A549 (cell line): ENCODE results near the gene SMIM14. TPM values are rescaled to one million over a fixed set of nuclear protein-coding genes. Genes with fewer than 3 reads are reported as not detected.

Source experiments
- ATAC-seq, 2 experiments: fragments of 200-7000 bp in 1 of 2; fragments of >200 bp in 1 of 2; cut with Nextera tagmentation in 1 of 2; cut with Tn5 transposase in 1 of 2; 3 replicates each; pipeline versions ENCODE4 v1.8.0 to v1.9.1; 2018 to 2020; ENCODE audit warnings: mild to moderate bottlenecking in 1 of 2, moderate library complexity in 1 of 2
- CTCF ChIA-PET: fragments of 300-600 bp; sonication (Branson Sonifier 250); formaldehyde crosslinking; extraction: SDS; loops from one replicate; lab custom pipeline; 2021; ENCODE audit warnings: antibody characterized with exemption, inconsistent platforms; lab: Yijun Ruan, JAX
- POLR2A ChIA-PET: fragments of 350-600 bp; formaldehyde crosslinking; extraction: SDS; loops from one replicate; lab custom pipeline; 2021; ENCODE audit warnings: antibody characterized with exemption, inconsistent platforms; lab: Yijun Ruan, JAX
- DNase-seq, 2 experiments: peaks; one replicate each; pipeline versions ENCODE4 v3.0.0 to v3.0.0-alpha.2; 2011 to 2016; ENCODE audit warnings: low read depth in 1 of 2, low spot score in 1 of 2
- FAIRE-seq: peaks from 2 replicates; lab custom pipeline; 2011; peaks lifted over from hg19 to GRCh38; lab: Jason Lieb, UNC
- H3K27ac ChIP-seq, 2 experiments: fragments of >200 bp; sonication (Bioruptor Twin); formaldehyde crosslinking; 3 replicates each; pipeline ENCODE4 v1.5.1; 2016 to 2017
- H3K4me1 ChIP-seq: fragments of >200 bp; sonication (Bioruptor Twin); formaldehyde crosslinking; 3 replicates; pipeline ENCODE4 v1.6.1; 2016
- H3K4me2 ChIP-seq: fragments of >200 bp; sonication (Bioruptor Twin); formaldehyde crosslinking; 3 replicates; pipeline ENCODE4 v1.6.1; 2016
- H3K4me3 ChIP-seq: fragments of >200 bp; sonication (Bioruptor Twin); formaldehyde crosslinking; 3 replicates; pipeline ENCODE4 v1.5.1; 2016
- H3K9me3 ChIP-seq: fragments of >200 bp; sonication (Bioruptor Twin); formaldehyde crosslinking; 3 replicates; pipeline ENCODE4 v1.6.1; 2016
- BCL3 ChIP-seq: fragments of >200 bp; sonication (Bioruptor Twin); formaldehyde crosslinking; IDR thresholded peaks from 3 replicates; pipeline ENCODE4 v1.6.1; 2016
- CTCF ChIP-seq: fragments of >200 bp; sonication (Bioruptor Twin); formaldehyde crosslinking; IDR thresholded peaks from 3 replicates; pipeline ENCODE4 v1.5.1; 2016
- ELK1 ChIP-seq: fragments of 150-350 bp; IDR thresholded peaks from 2 replicates; pipeline ENCODE4 v1.6.1; 2014; ENCODE audit warnings: low read depth, mild to moderate bottlenecking, low read length
- FOSB ChIP-seq: fragments of 250-450 bp; sonication (Bioruptor Pico); IDR thresholded peaks from 2 replicates; pipeline ENCODE4 v1.5.0; 2020; ENCODE audit warnings: mild to moderate bottlenecking, moderate library complexity
- FOSL2 ChIP-seq, 2 experiments: fragments of 450-650 bp in 1 of 2; fragments of >200 bp in 1 of 2; sonication (Bioruptor Twin) in 1 of 2; formaldehyde crosslinking; IDR thresholded peaks; 2 replicates each; pipeline versions ENCODE4 v1.5.0 to v1.6.1; 2016 to 2020; ENCODE audit warnings: mild to moderate bottlenecking in 1 of 2, moderate library complexity in 1 of 2
- HDAC2 ChIP-seq: fragments of 200-600 bp; sonication (generic); IDR thresholded peaks from 2 replicates; pipeline ENCODE4 v1.6.1; 2016
- HOXA7 ChIP-seq: fragments of 250-450 bp; sonication (Bioruptor Pico); IDR thresholded peaks from 2 replicates; pipeline ENCODE4 v1.5.0; 2020; ENCODE audit warnings: mild to moderate bottlenecking, moderate library complexity
- HOXB13 ChIP-seq: fragments of 250-450 bp; sonication (Bioruptor Pico); IDR thresholded peaks from 2 replicates; pipeline ENCODE4 v1.5.0; 2020; ENCODE audit warnings: low read depth, mild to moderate bottlenecking, moderate library complexity
- JUN ChIP-seq, 2 experiments: fragments of >200 bp; sonication (Bioruptor Twin); formaldehyde crosslinking; IDR thresholded peaks; 2 replicates in 1 of 2; 3 replicates in 1 of 2; pipeline ENCODE4 v1.6.1; 2016 to 2017
- KDM1A ChIP-seq: fragments of 200-600 bp; sonication (generic); IDR thresholded peaks from 2 replicates; pipeline ENCODE4 v1.6.1; 2016; ENCODE audit warnings: low read depth, mild to moderate bottlenecking
- KDM5A ChIP-seq: fragments of 200-600 bp; sonication (generic); IDR thresholded peaks from 2 replicates; pipeline ENCODE4 v1.6.1; 2016; ENCODE audit warnings: antibody characterized with exemption, mild to moderate bottlenecking
- MAX ChIP-seq: IDR thresholded peaks from 2 replicates; pipeline ENCODE4 v1.6.1; 2012
- MAZ ChIP-seq: fragments of 150-350 bp; IDR thresholded peaks from 2 replicates; pipeline ENCODE4 v1.6.1; 2014; ENCODE audit warnings: antibody characterized with exemption, low read depth, low read length, borderline replicate concordance
- MYC ChIP-seq: IDR thresholded peaks from 2 replicates; pipeline ENCODE4 v1.6.1; 2012; ENCODE audit warnings: mild to moderate bottlenecking, inconsistent platforms, low read length, improper control_type of control experiment, borderline replicate concordance
- NPAS2 ChIP-seq: fragments of 250-450 bp; sonication (Bioruptor Pico); IDR thresholded peaks from 2 replicates; pipeline ENCODE4 v1.8.0; 2022; ENCODE audit warnings: mild to moderate bottlenecking, moderate library complexity, borderline replicate concordance
- PBX3 ChIP-seq: IDR thresholded peaks from 2 replicates; pipeline ENCODE4 v1.6.1; 2012
- PHF8 ChIP-seq: fragments of 200-600 bp; sonication (generic); IDR thresholded peaks from 2 replicates; pipeline ENCODE4 v1.6.1; 2016; ENCODE audit warnings: low read depth, mild to moderate bottlenecking, antibody characterized with exemption, moderate library complexity, borderline replicate concordance
- POLR2A ChIP-seq: IDR thresholded peaks from 2 replicates; pipeline ENCODE4 v1.6.1; 2012; ENCODE audit warnings: mild to moderate bottlenecking, low read length
- POLR2AphosphoS2 ChIP-seq: conservative IDR thresholded peaks from 2 replicates; pipeline ENCODE4 v1.6.1; 2012; ENCODE audit warnings: low read length, improper control_type of control experiment, inconsistent platforms
- RAD21 ChIP-seq, 2 experiments: fragments of >200 bp in 1 of 2; sonication (Bioruptor Twin) in 1 of 2; formaldehyde crosslinking in 1 of 2; IDR thresholded peaks in 1 of 2; conservative IDR thresholded peaks in 1 of 2; 2 replicates in 1 of 2; 3 replicates in 1 of 2; pipeline ENCODE4 v1.6.1; 2012 to 2018; ENCODE audit warnings: inconsistent platforms in 1 of 2
- RCOR1 ChIP-seq: fragments of 150-350 bp; IDR thresholded peaks from 2 replicates; pipeline ENCODE4 v1.6.1; 2014; ENCODE audit warnings: antibody characterized with exemption, low read length, low read depth
- REST ChIP-seq: fragments of 200-600 bp; sonication (generic); IDR thresholded peaks from 2 replicates; pipeline ENCODE4 v1.6.1; 2016; ENCODE audit warnings: antibody characterized with exemption, mild to moderate bottlenecking, moderate library complexity
- RFX5 ChIP-seq: fragments of 450-650 bp; IDR thresholded peaks from 2 replicates; pipeline ENCODE4 v1.7.1; 2014; ENCODE audit warnings: antibody characterized with exemption, mild to moderate bottlenecking, moderate library complexity
- SMC3 ChIP-seq: fragments of >200 bp; sonication (Bioruptor Twin); formaldehyde crosslinking; IDR thresholded peaks from 3 replicates; pipeline ENCODE4 v1.6.1; 2018; ENCODE audit warnings: inconsistent platforms
- TFCP2L1 ChIP-seq: fragments of 250-450 bp; sonication (Bioruptor Pico); IDR thresholded peaks from 2 replicates; pipeline ENCODE4 v1.5.0; 2021; ENCODE audit warnings: mild to moderate bottlenecking
- WGBS: methylation state at CpG from one replicate; pipeline ENCODE4 v1.1.6; 2017; ENCODE audit errors: missing lambda C conversion rate; 5-methylcytosine and 5-hydroxymethylcytosine counted together
- polyA plus RNA-seq, 4 experiments: library from polyadenylated mRNA; depleted of rRNA in 3 of 4; stranded (reverse); fragments of >200 nt; fragmentation: RNase III in 1 of 4; extraction: RNeasy Plus Mini Kit Qiagen cat#74134 plus additional on column Dnase treatment in 1 of 4; gene quantifications; 2 replicates in 3 of 4; 3 replicates in 1 of 4; pipeline ENCODE4 v1.2.3, GENCODE V29; 2011 to 2017

The SMIM14 gene
- polyA plus RNA-seq, 2 of the 4 experiments (the other 2 are of a cell fraction), result 20.5 to 81.3 TPM

- Histone ChIP-seq H3K27ac (peak within 1 kb of the TSS; percentile 96 to 99), H3K4me1 (peaks cover 5% of the 10 kb centered on the region; the same call in 1 of the 3 replicates), H3K4me2 (peak within 1 kb of the TSS; percentile 86), H3K9me3 (peaks cover 20% of the 10 kb centered on the region), H3K4me3 (peak within 1 kb of the TSS; percentile 92)
- DNase-seq (peak; percentile 85 to 98), FAIRE-seq (no peak), ATAC-seq (peak; percentile 89 to 94)
- ChIA-PET POLR2A (interaction anchor here (0.5 to 3.5 kb wide), 36 partner anchors 8 to 561 kb away, joined by 3 to 38 read pairs (median 4); partner anchors contain the start of genes LIAS, RPL9, SMIM14 and UBE2K), CTCF (interaction anchor here (1.0 to 1.1 kb wide), 2 partner anchors 52 to 58 kb away, joined by 3 to 13 read pairs; no protein-coding TSS in a partner anchor)
- 0% methylated on average over 12 of the region's 73 CpGs for WGBS
- TF ChIP-seq HDAC2 (no peak), PBX3 (peak; percentile 73; the same call in 1 of the 2 replicates), CTCF (0 out of 3 replicates have a peak, but pooled peaks have one; percentile 6), MYC (peak; percentile 76), PHF8 (peak; percentile 41; the same call in 1 of the 2 replicates), HOXA7 (CRISPR knock-in tag) (peak; percentile 89), FOSL2 (IDR thresholded peaks at IDR 0.05) (no peak), FOSL2 (CRISPR knock-in tag; IDR thresholded peaks at IDR 0.05) (peak; percentile 15; the same call in 1 of the 2 replicates), BCL3 (peak; percentile 96; the same call in 2 of the 3 replicates), JUN (IDR thresholded peaks at IDR 0.05) (peak; percentile 83 to 98; a peak in 4 of 5 replicates), KDM1A (no peak), REST (no peak), FOSB (CRISPR knock-in tag) (peak; percentile 78; the same call in 1 of the 2 replicates), RAD21 (conservative IDR thresholded peaks at IDR 0.05 in 1 of 2, IDR thresholded peaks at IDR 0.05 in 1 of 2) (peak in 1 of 2 experiments; percentile 18; a peak in 1 of 5 replicates), KDM5A (no peak), ELK1 (no peak), NPAS2 (CRISPR knock-in tag) (no peak), HOXB13 (CRISPR knock-in tag) (no peak), RCOR1 (no peak), POLR2A (peak; percentile 98), TFCP2L1 (CRISPR knock-in tag) (peak; percentile 93; the same call in 1 of the 2 replicates), RFX5 (no peak; the same call in 1 of the 2 replicates), MAX (peak; percentile 94), SMC3 (peak; percentile 15; the same call in 1 of the 3 replicates), MAZ (0 out of 2 replicates have a peak, but pooled peaks have one; percentile 36), POLR2AphosphoS2 (no peak)
Measured at GRCh38 chr4:39527296-39528060, 111.2 kb downstream of the SMIM14 start, which contains the start of gene UGDH. UGDH (minus strand) TSS chr4:39527439; CDS start chr4:39521512, 5,927 bp downstream.
